ENCODE measurements around the gene CHKA. TPM values are rescaled to one million over a fixed set of nuclear protein-coding genes. Genes with fewer than 3 reads are reported as not detected.

Gene CHKA
- total and polyA plus RNA-seq, 2 of the 8 experiments (the other 6 are each of a cell fraction or from before 2014, with no cell fraction given) = 61.2 to 86.6 TPM

DNA sequence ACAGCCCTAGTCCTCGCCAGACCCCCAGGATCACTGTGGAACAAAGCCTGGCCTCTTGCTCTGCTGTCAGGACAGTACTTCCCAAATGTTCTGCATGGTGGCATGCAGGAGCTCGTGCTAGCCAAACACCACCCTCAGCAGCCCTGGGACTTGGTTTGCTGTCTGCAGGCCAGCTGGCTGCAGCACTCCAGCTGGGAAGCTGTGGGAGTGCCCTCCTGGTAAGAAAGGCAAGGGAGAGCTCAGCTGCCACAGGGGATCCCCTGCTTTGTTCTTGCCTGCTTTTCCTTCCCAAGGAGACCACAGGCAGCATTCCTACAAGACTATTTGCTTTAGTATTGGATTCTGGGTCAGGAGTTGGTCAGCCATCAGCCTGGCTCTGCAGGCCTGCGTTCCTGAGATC is 54.4 kb downstream of the CHKA start:
- no peak overlapping the region for H3K27ac ChIP-seq (ENCODE audit: low read depth, low read length)
- H3K9ac ChIP-seq (replicated peaks in 1 of 4; ENCODE audit: extremely low read depth in 1 of 4, low read depth in 3 of 4, low read length in 3 of 4) = no peak overlapping the region
- H3K23me2 ChIP-seq (ENCODE audit: low read depth, low read length) = no peaks in the 10 kb centered on the region
- no peak overlapping the region for H2BK15ac ChIP-seq (ENCODE audit: low read length)
- no peak for FAIRE-seq
- H2BK5ac ChIP-seq (ENCODE audit: low read depth, low read length) = no peak overlapping the region; the same call in 1 of the 2 replicates
- H3K23ac ChIP-seq (ENCODE audit: insufficient read length) = no peak overlapping the region
- H3K18ac ChIP-seq (ENCODE audit: extremely low read depth, low read length) = no peak overlapping the region
- H4K5ac ChIP-seq (ENCODE audit: insufficient read length, low read depth, low read length) = no peak overlapping the region
- ChIA-PET POLR2A (ENCODE audit: partially characterized antibody) (interaction anchor here (1.0 to 1.1 kb wide), 2 partner anchors 10 to 14 kb away, joined by 3 to 4 read pairs; no protein-coding TSS in a partner anchor), CTCF (ENCODE audit: partially characterized antibody) (interaction anchor here (0.5 to 1.0 kb wide), 3 partner anchors 33 to 142 kb away, joined by 3 read pairs; no protein-coding TSS in a partner anchor)
- H3K56ac ChIP-seq (replicated peaks; ENCODE audit: insufficient read length, low read depth, low read length) = no peak overlapping the region
- no peak overlapping the region for H2BK120ac ChIP-seq (replicated peaks; ENCODE audit: low read depth, low read length)
- H2BK20ac ChIP-seq (ENCODE audit: low read length) = no peak overlapping the region
- H3K79me2 ChIP-seq (ENCODE audit: control insufficient read depth in 1 of 2, insufficient read depth in 2 of 2, low read length in 2 of 2) = no peaks in the 10 kb centered on the region; a peak in 1 of 4 replicates
- peaks cover 44 to 98% (median 89%) of the 10 kb centered on the region in 4 experiments for H3K36me3 ChIP-seq (ENCODE audit: control insufficient read depth in 2 of 4, insufficient read depth in 4 of 4, low read length in 3 of 4)
- H3K4me2 ChIP-seq (ENCODE audit: insufficient read depth in 1 of 2, low read depth in 2 of 2, low read length in 2 of 2) = no peak overlapping the region
- no peak overlapping the region for H3K4me3 ChIP-seq (ENCODE audit: extremely low read depth in 1 of 4, insufficient read depth in 2 of 4, low read depth in 3 of 4, low read length in 4 of 4)
- no peak overlapping the region for H3K14ac ChIP-seq (ENCODE audit: insufficient read length)
- no peaks in the 10 kb centered on the region for H3K4me1 ChIP-seq (replicated peaks in 1 of 4; ENCODE audit: control insufficient read depth in 3 of 4, insufficient read depth in 4 of 4, low read length in 3 of 4)
- no peak overlapping the region for H3K4ac ChIP-seq (replicated peaks; ENCODE audit: insufficient read length, low read depth, low read length)
- H3K9me3 ChIP-seq (ENCODE audit: insufficient read depth in 2 of 2, low read depth in 1 of 2, low read length in 1 of 2) = no peaks in the 10 kb centered on the region
- no peak overlapping the region for H4K91ac ChIP-seq (replicated peaks; ENCODE audit: insufficient read length, low read length)
- no peak overlapping the region for H2AK5ac ChIP-seq (ENCODE audit: low read depth, low read length)
- no peak overlapping the region for H2AFZ ChIP-seq (ENCODE audit: low read length)
- H4K20me1 ChIP-seq (replicated peaks in 1 of 2; ENCODE audit: control insufficient read depth in 1 of 2, insufficient read depth in 2 of 2, low read length in 2 of 2) = peaks cover 7 to 8% of the 10 kb centered on the region in 2 experiments
- H3K79me1 ChIP-seq (ENCODE audit: low read depth, low read length) = peaks cover 3% of the 10 kb centered on the region; the same call in 1 of the 2 replicates
- 95% methylated on average over 3 of the region's 3 CpGs; no CpG with 5 or more reads in 1 of the 2 experiments for WGBS, 2 experiments (ENCODE audit: extremely low coverage in 1 of 2, insufficient coverage in 1 of 2, insufficient read length in 1 of 2, insufficient replicate concordance in 2 of 2, low coverage in 1 of 2, low lambda C conversion rate in 2 of 2, missing lambda C conversion rate in 1 of 2)
- no peak overlapping the region for H4K8ac ChIP-seq (ENCODE audit: extremely low read depth, insufficient read depth, low read length)
- H2BK12ac ChIP-seq (ENCODE audit: low read depth, low read length) = no peak overlapping the region
- DNase-seq (ENCODE audit: low read depth in 1 of 2, low spot score in 2 of 2) = no peak
- no peaks in the 10 kb centered on the region for H3K27me3 ChIP-seq (replicated peaks in 1 of 4; ENCODE audit: control insufficient read depth in 3 of 4, extremely low read depth in 1 of 4, insufficient read depth in 3 of 4, low read length in 3 of 4)
- TF ChIP-seq RXRA (IDR thresholded peaks at IDR 0.05; ENCODE audit: insufficient read depth, low read depth, low read length) (no peak), ATF2 (IDR thresholded peaks at IDR 0.05; ENCODE audit: low read length) (no peak), FOSL1 (IDR thresholded peaks at IDR 0.05; ENCODE audit: insufficient read depth, low read depth, low read length) (no peak), TAF7 (optimal IDR thresholded peaks at IDR 0.05; ENCODE audit: borderline replicate concordance, low read depth, low read length) (no peak), CHD1 (IDR thresholded peaks at IDR 0.05; ENCODE audit: low read depth, low read length) (no peak), CEBPB (IDR thresholded peaks at IDR 0.05; ENCODE audit: low read depth, low read length) (no peak), NRF1 (IDR thresholded peaks at IDR 0.05; ENCODE audit: low read depth, low read length) (no peak)

All from H1 (cell line).